Caco-2 (cell line): ENCODE measurements around the gene NUDT1. TPM values are rescaled to one million over a fixed set of nuclear protein-coding genes. Genes with fewer than 3 reads are reported as not detected.

Experiments used
- BruUV-seq: library from RNA; stranded (reverse); fragments of 400-500 nt; replicated peaks from 2 replicates; lab custom pipeline; 2021; lab: Mats Ljungman, UMichigan
- CTCF ChIA-PET: fragments of 300-600 bp; sonication (Branson Sonifier 250); formaldehyde crosslinking; loops from one replicate; lab custom pipeline; 2022; ENCODE audit warnings: antibody characterized with exemption; lab: Charles Lee
- POLR2A ChIA-PET: fragments of 300-600 bp; sonication (Branson Sonifier 250); formaldehyde crosslinking; loops from one replicate; lab custom pipeline; 2022; ENCODE audit warnings: antibody characterized with exemption; lab: Charles Lee
- DNase-seq, 2 experiments: peaks; one replicate each; pipeline versions ENCODE4 v3.0.0 to v3.0.0-alpha.2; 2020 to 2022
- H3K27me3 ChIP-seq: replicated peaks from 2 replicates; pipeline ENCODE4 v1.6.0; 2011; ENCODE audit warnings: low read length; ENCODE audit not compliant: control insufficient read depth, insufficient read depth
- H3K36me3 ChIP-seq: 2 replicates; pipeline ENCODE4 v1.5.1; 2011; ENCODE audit warnings: low read length; ENCODE audit not compliant: control insufficient read depth, insufficient read depth
- H3K4me1 ChIP-seq: fragments of 250-450 bp; sonication (Bioruptor Pico); 2 replicates; pipeline ENCODE4 v1.5.1; 2020; ENCODE audit warnings: mild to moderate bottlenecking
- H3K4me3 ChIP-seq: 2 replicates; pipeline ENCODE4 v1.5.1; 2011; ENCODE audit warnings: low read depth, mild to moderate bottlenecking, control low read depth, low read length
- H3K9me3 ChIP-seq: fragments of 250-450 bp; sonication (Bioruptor Pico); 2 replicates; pipeline ENCODE4 v1.5.1; 2020; ENCODE audit warnings: mild to moderate bottlenecking, moderate library complexity
- H3K27ac Mint-ChIP-seq: one replicate; pipeline ENCODE4 v1.8.0; 2022; ENCODE audit warnings: mixed read lengths; ENCODE audit not compliant: unreplicated experiment
- H3K27me3 Mint-ChIP-seq: one replicate; pipeline ENCODE4 v1.8.0; 2022; ENCODE audit warnings: mixed read lengths; ENCODE audit not compliant: insufficient read depth, unreplicated experiment
- H3K36me3 Mint-ChIP-seq: one replicate; pipeline ENCODE4 v1.8.0; 2022; ENCODE audit warnings: mild to moderate bottlenecking, mixed read lengths; ENCODE audit not compliant: insufficient read depth, unreplicated experiment
- H3K4me1 Mint-ChIP-seq: one replicate; pipeline ENCODE4 v1.8.0; 2022; ENCODE audit warnings: low read depth, mixed read lengths; ENCODE audit not compliant: unreplicated experiment
- H3K4me3 Mint-ChIP-seq: one replicate; pipeline ENCODE4 v1.8.0; 2022; ENCODE audit warnings: mild to moderate bottlenecking, moderate library complexity, mixed read lengths; ENCODE audit not compliant: unreplicated experiment
- H3K9me3 Mint-ChIP-seq: one replicate; pipeline ENCODE4 v1.8.0; 2022; ENCODE audit warnings: mixed read lengths; ENCODE audit not compliant: unreplicated experiment
- CTCF ChIP-seq, 2 experiments: fragments of 200-600 bp in 1 of 2; IDR thresholded peaks; 1 replicate in 1 of 2; 2 replicates in 1 of 2; pipeline versions ENCODE4 v1.5.1 to v1.8.0; 2011 to 2022; ENCODE audit warnings: antibody characterized with exemption in 1 of 2, control low read depth in 1 of 2, inconsistent platforms in 1 of 2, low read depth in 1 of 2, low read length in 1 of 2, mild to moderate bottlenecking in 1 of 2, moderate library complexity in 1 of 2; ENCODE audit not compliant: insufficient read depth in 1 of 2, severe bottlenecking in 1 of 2, unreplicated experiment in 1 of 2
- intact Hi-C: fragments of 100-400 bp; cut with micrococcal nuclease; formaldehyde crosslinking; loops from one replicate; pipeline ENCODE4 v1.10.0; 2022; ENCODE audit not compliant: unreplicated experiment
- total RNA-seq: library from RNA; stranded (reverse); gene quantifications from 2 replicates; pipeline ENCODE4 v1.2.3, GENCODE V29; 2022

The NUDT1 gene
- total RNA-seq, 1 experiment from 2014 or later: 42.8 TPM

GRCh38 chr7:2217206-2217605 lies 24.8 kb upstream of the NUDT1 start:
- POLR2A ChIA-PET: no interaction called here
- peaks cover 82% of the 10 kb centered on the region for H3K36me3 Mint-ChIP-seq
- H3K36me3 ChIP-seq: peaks cover 7% of the 10 kb centered on the region

DNA sequence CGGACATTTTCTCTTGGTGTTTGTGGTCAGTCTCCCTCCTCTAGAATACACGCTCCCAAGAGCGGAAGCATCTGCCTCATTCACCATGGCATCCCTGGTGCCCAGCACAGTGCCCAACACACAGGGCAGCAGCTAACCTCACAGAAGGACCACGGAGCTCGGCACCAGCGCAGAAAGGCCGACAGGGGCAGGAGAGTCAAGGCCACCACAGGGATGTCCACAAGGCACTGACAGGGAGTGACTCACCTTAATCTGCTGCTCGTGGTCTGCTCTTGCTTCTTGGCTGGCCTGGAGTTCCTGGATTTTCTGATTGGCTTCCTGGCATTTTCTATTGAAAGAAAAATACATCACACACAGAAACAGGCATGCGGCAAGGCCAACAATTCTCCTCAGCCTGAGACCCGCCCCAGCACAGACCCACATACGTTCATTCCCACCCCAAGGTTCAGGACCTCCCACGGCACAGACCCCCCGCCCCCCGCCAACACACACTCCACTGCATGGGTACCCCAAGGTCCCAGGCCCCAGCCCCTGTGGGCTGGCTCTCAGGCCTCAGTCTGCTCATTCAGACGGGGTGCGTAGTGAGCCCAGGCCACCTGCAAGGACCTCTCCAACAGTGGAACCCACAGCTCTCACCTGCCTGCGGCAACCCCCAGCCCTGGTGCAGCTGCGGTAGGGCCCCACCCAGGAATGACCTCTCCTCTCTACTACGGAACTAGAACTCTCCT lies 24.1 kb upstream of the NUDT1 start:
- POLR2A ChIA-PET: no interaction called here
- Mint-ChIP-seq H3K9me3 (no peaks in the 10 kb centered on the region), H3K36me3 (peaks cover 83% of the 10 kb centered on the region), H3K4me3 (no peak overlapping the region), H3K27ac (no peak overlapping the region), H3K27me3 (no peaks in the 10 kb centered on the region), H3K4me1 (no peaks in the 10 kb centered on the region)
- BruUV-seq: no TSS peak
- H3K4me1 ChIP-seq: no peaks in the 10 kb centered on the region
- peaks cover 7% of the 10 kb centered on the region for H3K36me3 ChIP-seq
- no peak for TF ChIP-seq CTCF (IDR thresholded peaks at IDR 0.05; ENCODE audit: insufficient read depth in 1 of 2, low read depth in 1 of 2, low read length in 1 of 2, severe bottlenecking in 1 of 2, unreplicated experiment in 1 of 2)
- H3K4me3 ChIP-seq: no peak overlapping the region
- intact Hi-C loops: no loop called here
- H3K9me3 ChIP-seq: no peaks in the 10 kb centered on the region
- CTCF ChIA-PET: no interaction called here
- no peaks in the 10 kb centered on the region for H3K27me3 ChIP-seq
- DNase-seq: no peak

More at GRCh38 chr7:2217206-2217605, 24.8 kb upstream of the NUDT1 start:
- intact Hi-C loops: no loop called here
- DNase-seq: no peak
- no TSS peak for BruUV-seq
- Histone ChIP-seq H3K27me3 (no peaks in the 10 kb centered on the region), H3K9me3 (no peaks in the 10 kb centered on the region), H3K4me1 (no peaks in the 10 kb centered on the region), H3K4me3 (no peak overlapping the region)
- no peak overlapping the region for H3K4me3 Mint-ChIP-seq
- no peaks in the 10 kb centered on the region for H3K4me1 Mint-ChIP-seq
- H3K9me3 Mint-ChIP-seq: no peaks in the 10 kb centered on the region
- H3K27me3 Mint-ChIP-seq: no peaks in the 10 kb centered on the region
- no peak for TF ChIP-seq CTCF (IDR thresholded peaks at IDR 0.05; ENCODE audit: insufficient read depth in 1 of 2, low read depth in 1 of 2, low read length in 1 of 2, severe bottlenecking in 1 of 2, unreplicated experiment in 1 of 2)
- no peak overlapping the region for H3K27ac Mint-ChIP-seq
- CTCF ChIA-PET: no interaction called here

- Histone ChIP-seq H3K4me1 (no peaks in the 10 kb centered on the region), H3K36me3 (peaks cover 7% of the 10 kb centered on the region), H3K4me3 (no peak overlapping the region), H3K9me3 (no peaks in the 10 kb centered on the region), H3K27me3 (no peaks in the 10 kb centered on the region)
- no peak for TF ChIP-seq CTCF (IDR thresholded peaks at IDR 0.05; ENCODE audit: insufficient read depth in 1 of 2, low read depth in 1 of 2, low read length in 1 of 2, severe bottlenecking in 1 of 2, unreplicated experiment in 1 of 2)
- Mint-ChIP-seq H3K36me3 (peaks cover 77% of the 10 kb centered on the region), H3K4me3 (no peak overlapping the region), H3K27me3 (no peaks in the 10 kb centered on the region), H3K9me3 (no peaks in the 10 kb centered on the region), H3K4me1 (no peaks in the 10 kb centered on the region), H3K27ac (no peak overlapping the region)
- no TSS peak for BruUV-seq
- intact Hi-C loops: no loop called here
- DNase-seq: no peak
- POLR2A ChIA-PET: no interaction called here
- CTCF ChIA-PET: no interaction called here
Observed at GRCh38 chr7:2218444-2218785, 23.6 kb upstream of the NUDT1 start.
